SHP77 treated with DMSO at 0.1 percent for 48 hours (cell line): Measurements from ENCODE around the gene PFKFB3.
"Not testable (repeated sequence)": the region's sequence is repeated elsewhere in the genome, so short reads cannot be mapped to it uniquely, and the experiment has no call there.

Experiments used
- DNase-seq: peaks from one replicate; lab custom pipeline; 2025; lab: John Stamatoyannopoulos, UW

The PFKFB3 gene

GRCh38 chr10:6236349-6237198 lies 33.8 kb downstream of the PFKFB3 start:
- DNase-seq = no peak

- no peak for DNase-seq
Observed at GRCh38 chr10:6237199-6237530, 34.4 kb downstream of the PFKFB3 start.

- DNase-seq = not testable (repeated sequence)
Observed at GRCh38 chr10:6238587-6239212, 36.0 kb downstream of the PFKFB3 start.

GRCh38 chr10:6239213-6239991 lies 36.7 kb downstream of the PFKFB3 start:
- DNase-seq = no peak

GRCh38 chr10:6240254-6240653 lies 37.5 kb downstream of the PFKFB3 start:
- DNase-seq = no peak

- DNase-seq = no peak
Observed at GRCh38 chr10:6242089-6242488, 39.4 kb downstream of the PFKFB3 start.

- DNase-seq = no peak
Observed at GRCh38 chr10:6244510-6244909, 41.8 kb downstream of the PFKFB3 start.

- no peak for DNase-seq
Observed at GRCh38 chr10:6247041-6247712, 44.4 kb downstream of the PFKFB3 start.

GRCh38 chr10:6248908-6249307 lies 46.2 kb downstream of the PFKFB3 start:
- not testable (repeated sequence) for DNase-seq

- no peak for DNase-seq
Observed at GRCh38 chr10:6249698-6250097, 47.0 kb downstream of the PFKFB3 start.

GRCh38 chr10:6250745-6251144 lies 48.0 kb downstream of the PFKFB3 start:
- no peak for DNase-seq

- DNase-seq = no peak
Observed at GRCh38 chr10:6254201-6254600, 51.5 kb downstream of the PFKFB3 start.

- no peak for DNase-seq
Observed at GRCh38 chr10:6255548-6256061, 52.9 kb downstream of the PFKFB3 start.

GRCh38 chr10:6256439-6256838 lies 53.7 kb downstream of the PFKFB3 start:
- no peak for DNase-seq

- DNase-seq = no peak
Observed at GRCh38 chr10:6259153-6259552, 56.4 kb downstream of the PFKFB3 start.

- no peak for DNase-seq
Observed at GRCh38 chr10:6260843-6261242, 58.1 kb downstream of the PFKFB3 start.

- no peak for DNase-seq
Observed at GRCh38 chr10:6267941-6268340, 65.2 kb downstream of the PFKFB3 start.

- no peak for DNase-seq
Observed at GRCh38 chr10:6269432-6269831, 66.7 kb downstream of the PFKFB3 start.

GRCh38 chr10:6269953-6270867 lies 67.5 kb downstream of the PFKFB3 start:
- no peak for DNase-seq

GRCh38 chr10:6270951-6271350 lies 68.2 kb downstream of the PFKFB3 start:
- DNase-seq = no peak

GRCh38 chr10:6271663-6272062 lies 68.9 kb downstream of the PFKFB3 start:
- DNase-seq = no peak
